ENCODE measurements around the gene KRTAP16-1. TPM values are rescaled to one million over a fixed set of nuclear protein-coding genes. Genes with fewer than 3 reads are reported as not detected.

KRTAP16-1 gene
- total RNA-seq, 2 experiments from 2014 or later = not detected

DNA sequence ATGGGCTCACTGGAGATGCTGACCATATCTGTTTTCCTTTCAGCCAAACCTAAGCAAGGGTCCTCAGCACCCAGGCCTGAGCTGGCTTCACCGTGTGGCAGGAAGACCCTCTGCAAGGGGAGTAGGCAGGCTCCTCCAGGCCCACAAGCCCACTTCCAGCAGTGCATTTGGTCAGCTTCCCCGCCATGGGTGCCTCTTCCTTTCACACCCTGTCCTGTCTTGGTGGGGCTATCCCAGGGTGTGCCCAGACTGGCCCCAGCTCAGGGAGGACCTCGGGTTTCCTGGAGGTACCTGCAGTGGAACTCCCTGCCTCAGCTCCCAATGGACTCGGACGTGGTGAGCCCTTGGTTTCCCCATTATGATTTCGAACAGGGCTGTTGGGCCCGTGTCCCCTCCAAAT lies 19.1 kb upstream of the KRTAP16-1 start:
- H3K27me3 Mint-ChIP-seq = no peaks in the 10 kb centered on the region
- ChIA-PET CTCF (interaction anchor here (0.8 to 1.8 kb wide), 3 partner anchors 14 to 698 kb away, joined by 3 to 4 read pairs (median 4); no protein-coding TSS in a partner anchor), POLR2A (no interaction called here)
- ATAC-seq = no peak
- DNase-seq = no peak
- H3K36me3 Mint-ChIP-seq (ENCODE audit: low read depth) = no peaks in the 10 kb centered on the region
- peaks cover 24% of the 10 kb centered on the region for H3K4me1 Mint-ChIP-seq
- H3K9me3 Mint-ChIP-seq (ENCODE audit: low read depth) = no peaks in the 10 kb centered on the region
- H3K27ac Mint-ChIP-seq = no peak overlapping the region
- intact Hi-C loops (cut with DNase I, micrococcal nuclease) = no loop called here
- no peak overlapping the region for H3K4me3 Mint-ChIP-seq

DNA sequence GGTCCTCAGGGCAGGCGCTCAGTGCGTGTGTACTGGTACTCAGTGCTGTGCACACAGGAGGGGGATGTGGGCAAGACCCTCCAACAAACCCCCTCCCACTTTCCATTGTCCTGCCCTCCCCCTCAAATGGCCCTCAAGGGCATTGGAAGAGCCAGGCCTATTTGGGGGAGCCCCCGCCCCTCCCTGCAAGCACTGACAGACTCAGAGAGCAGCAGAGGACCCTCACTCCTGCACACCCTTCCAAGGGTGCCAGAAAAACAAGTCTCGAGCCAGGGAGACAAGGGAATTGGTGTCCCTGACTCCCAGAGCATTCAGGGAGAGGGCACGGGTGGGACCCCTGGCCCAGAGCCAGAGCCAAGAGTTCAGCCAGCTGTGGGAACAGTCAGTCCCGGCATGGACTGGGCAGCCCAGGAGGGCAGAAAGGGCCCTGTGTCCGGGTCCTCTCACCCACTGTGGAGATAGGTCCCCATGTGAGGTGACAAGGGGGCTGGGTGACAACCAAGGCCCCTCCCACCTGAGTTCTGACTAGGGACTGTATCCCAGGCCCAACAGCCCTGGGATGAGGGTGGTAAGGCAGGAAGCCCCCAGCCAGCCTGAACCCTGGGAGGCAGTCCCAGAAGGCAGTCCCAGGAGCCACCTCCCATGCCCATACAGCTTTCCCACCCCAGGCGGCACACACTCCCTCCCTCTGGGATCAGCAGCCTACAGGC lies 18.5 kb upstream of the KRTAP16-1 start:
- Mint-ChIP-seq H3K4me3 (no peak overlapping the region), H3K27me3 (no peaks in the 10 kb centered on the region), H3K9me3 (ENCODE audit: low read depth) (no peaks in the 10 kb centered on the region), H3K4me1 (peaks cover 28% of the 10 kb centered on the region), H3K27ac (no peak overlapping the region), H3K36me3 (ENCODE audit: low read depth) (no peaks in the 10 kb centered on the region)
- ATAC-seq = no peak
- ChIA-PET POLR2A (no interaction called here), CTCF (interaction anchor here (0.8 to 1.8 kb wide), 3 partner anchors 13 to 698 kb away, joined by 3 to 4 read pairs (median 4); no protein-coding TSS in a partner anchor)
- intact Hi-C loops (cut with DNase I, micrococcal nuclease) = no loop called here
- no peak for DNase-seq

GRCh38 chr17:41326173-41327145 lies 17.4 kb upstream of the KRTAP16-1 start:
- ChIA-PET POLR2A (no interaction called here), CTCF (no interaction called here)
- ATAC-seq = no peak
- Mint-ChIP-seq H3K9me3 (ENCODE audit: low read depth) (no peaks in the 10 kb centered on the region), H3K27ac (no peak overlapping the region), H3K36me3 (ENCODE audit: low read depth) (no peaks in the 10 kb centered on the region), H3K27me3 (no peaks in the 10 kb centered on the region), H3K4me1 (peaks cover 30% of the 10 kb centered on the region), H3K4me3 (no peak overlapping the region)
- no peak for DNase-seq
- intact Hi-C loops (cut with DNase I, micrococcal nuclease) = no loop called here

DNA sequence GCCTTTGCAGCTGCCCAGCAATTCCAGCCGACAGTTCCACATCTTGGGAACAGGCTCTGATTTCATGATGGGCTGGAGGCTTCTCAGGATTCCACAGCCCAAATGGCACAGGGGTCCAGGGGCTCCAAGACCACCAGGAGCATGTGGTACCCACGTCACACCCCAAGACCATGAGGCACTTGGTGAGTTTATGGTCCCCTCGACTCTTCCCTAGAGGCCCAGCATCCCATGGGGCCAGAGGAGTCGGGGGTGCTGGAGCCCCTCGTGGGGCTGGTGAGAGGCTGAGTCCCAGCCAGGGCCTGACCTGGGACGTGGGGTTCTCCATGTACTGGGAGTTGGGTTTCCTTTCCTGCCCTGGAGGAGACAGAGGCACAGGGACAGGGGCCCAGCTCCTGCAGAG lies 16.5 kb upstream of the KRTAP16-1 start:
- Mint-ChIP-seq H3K4me1 (peaks cover 30% of the 10 kb centered on the region), H3K27ac (no peak overlapping the region)
- intact Hi-C loops (cut with DNase I, micrococcal nuclease) = no loop called here

GRCh38 chr17:41325126-41325525 lies 16.0 kb upstream of the KRTAP16-1 start:
- H3K4me3 Mint-ChIP-seq = no peak overlapping the region
- H3K4me1 Mint-ChIP-seq = peaks cover 30% of the 10 kb centered on the region
- intact Hi-C loops (cut with DNase I, micrococcal nuclease) = no loop called here
- H3K36me3 Mint-ChIP-seq (ENCODE audit: low read depth) = peaks cover 3% of the 10 kb centered on the region
- ChIA-PET POLR2A (no interaction called here), CTCF (no interaction called here)
- no peaks in the 10 kb centered on the region for H3K27me3 Mint-ChIP-seq
- peaks cover 4% of the 10 kb centered on the region for H3K9me3 Mint-ChIP-seq (ENCODE audit: low read depth)
- ATAC-seq = no peak
- no peak for DNase-seq
- no peak overlapping the region for H3K27ac Mint-ChIP-seq

More for the DNA sequence above, 16.5 kb upstream of the KRTAP16-1 start:
- ATAC-seq (no peak), DNase-seq (no peak)
- Mint-ChIP-seq H3K9me3 (ENCODE audit: low read depth) (peaks cover 1% of the 10 kb centered on the region), H3K36me3 (ENCODE audit: low read depth) (peaks cover 1% of the 10 kb centered on the region), H3K4me3 (no peak overlapping the region), H3K27me3 (no peaks in the 10 kb centered on the region)
- ChIA-PET CTCF (no interaction called here), POLR2A (no interaction called here)

GRCh38 chr17:41324180-41325075 lies 15.3 kb upstream of the KRTAP16-1 start:
- peaks cover 30% of the 10 kb centered on the region for H3K4me1 Mint-ChIP-seq
- H3K4me3 Mint-ChIP-seq = no peak overlapping the region
- ATAC-seq (peak; percentile 49), DNase-seq (peak; percentile 50)
- ChIA-PET POLR2A (no interaction called here), CTCF (interaction anchor here (0.7 to 3.3 kb wide), 3 partner anchors 9 to 467 kb away, joined by 3 to 21 read pairs (median 3); no protein-coding TSS in a partner anchor)
- no peak overlapping the region for H3K27ac Mint-ChIP-seq
- intact Hi-C loops (cut with DNase I, micrococcal nuclease) = loop anchor here in 1 of 2 experiments (1.0 to 5.0 kb wide), 4 partner anchors 172 to 522 kb away; no protein-coding TSS in a partner anchor
- no peaks in the 10 kb centered on the region for H3K27me3 Mint-ChIP-seq
- peaks cover 3% of the 10 kb centered on the region for H3K36me3 Mint-ChIP-seq (ENCODE audit: low read depth)
- H3K9me3 Mint-ChIP-seq (ENCODE audit: low read depth) = peaks cover 11% of the 10 kb centered on the region

GRCh38 chr17:41322903-41323895 lies 14.1 kb upstream of the KRTAP16-1 start:
- ChIA-PET POLR2A (interaction anchor here (0.6 to 1.1 kb wide), 2 partner anchors 15 to 94 kb away, joined by 4 to 5 read pairs; no protein-coding TSS in a partner anchor), CTCF (interaction anchor here (0.6 to 3.3 kb wide), 18 partner anchors 10 to 512 kb away, joined by 3 to 24 read pairs (median 3); partner anchors contain the start of gene KRTAP16-1)
- DNase-seq (no peak), ATAC-seq (no peak)
- H3K27me3 Mint-ChIP-seq = no peaks in the 10 kb centered on the region
- intact Hi-C loops (cut with DNase I, micrococcal nuclease) = loop anchor here (1.0 to 5.0 kb wide), 6 partner anchors 344 to 521 kb away; no protein-coding TSS in a partner anchor
- H3K9me3 Mint-ChIP-seq (ENCODE audit: low read depth) = peaks cover 13% of the 10 kb centered on the region
- H3K4me1 Mint-ChIP-seq = peaks cover 30% of the 10 kb centered on the region
- H3K27ac Mint-ChIP-seq = no peak overlapping the region
- peaks cover 3% of the 10 kb centered on the region for H3K36me3 Mint-ChIP-seq (ENCODE audit: low read depth)
- no peak overlapping the region for H3K4me3 Mint-ChIP-seq

GRCh38 chr17:41322094-41322902 lies 13.2 kb upstream of the KRTAP16-1 start:
- Mint-ChIP-seq H3K4me1 (peaks cover 28% of the 10 kb centered on the region), H3K27ac (no peak overlapping the region), H3K9me3 (ENCODE audit: low read depth) (peaks cover 13% of the 10 kb centered on the region), H3K27me3 (no peaks in the 10 kb centered on the region), H3K36me3 (ENCODE audit: low read depth) (peaks cover 3% of the 10 kb centered on the region), H3K4me3 (no peak overlapping the region)
- ATAC-seq (peak; percentile 81), DNase-seq (no peak)
- CTCF ChIA-PET = interaction anchor here (0.7 to 3.3 kb wide), 20 partner anchors 9 to 511 kb away, joined by 3 to 24 read pairs (median 3); partner anchors contain the start of gene KRTAP16-1
- intact Hi-C loops (cut with DNase I, micrococcal nuclease) = loop anchor here (1.0 to 5.0 kb wide), 6 partner anchors 345 to 520 kb away; no protein-coding TSS in a partner anchor
- POLR2A ChIA-PET = interaction anchor here (1.1 kb wide), 1 partner anchor 14 kb away, joined by 5 read pairs; no protein-coding TSS in a partner anchor

DNA sequence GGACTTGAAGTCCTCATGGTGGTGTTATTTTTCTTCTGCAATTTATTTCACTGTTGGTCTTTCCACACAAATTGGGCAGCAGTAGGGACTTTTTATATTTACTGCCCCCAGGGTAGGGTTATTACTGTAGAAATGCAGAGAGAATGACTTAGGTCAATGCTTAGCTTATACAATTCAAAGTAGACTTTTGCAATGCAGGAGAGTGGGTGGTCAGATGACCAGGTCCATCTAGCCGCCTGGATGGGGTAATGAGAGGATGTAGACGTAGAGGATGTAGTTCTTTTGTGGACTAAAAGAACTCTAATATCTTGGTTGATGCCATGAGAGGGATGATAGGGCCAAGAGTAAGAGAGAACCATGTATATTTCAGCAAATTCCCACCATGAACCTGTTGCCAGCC lies 9.1 kb upstream of the KRTAP16-1 start:
- CTCF ChIA-PET = no interaction called here
- no peak for ATAC-seq
- intact Hi-C loops (cut with DNase I, micrococcal nuclease) = no loop called here

More for the DNA sequence above, 9.1 kb upstream of the KRTAP16-1 start:
- H3K27me3 Mint-ChIP-seq = no peaks in the 10 kb centered on the region
- H3K4me1 Mint-ChIP-seq = peaks cover 5% of the 10 kb centered on the region
- DNase-seq = no peak
- H3K27ac Mint-ChIP-seq = no peak overlapping the region
- H3K4me3 Mint-ChIP-seq = no peak overlapping the region
- POLR2A ChIA-PET = no interaction called here
- H3K36me3 Mint-ChIP-seq (ENCODE audit: low read depth) = peaks cover 3% of the 10 kb centered on the region
- peaks cover 13% of the 10 kb centered on the region for H3K9me3 Mint-ChIP-seq (ENCODE audit: low read depth)
